ENCODE data around the gene ZNF853. TPM values are rescaled to one million over a fixed set of nuclear protein-coding genes. Genes with fewer than 3 reads are reported as not detected.

The ZNF853 gene
- total RNA-seq, 1 experiment from 2014 or later: 12.3 TPM

GRCh38 chr7:6607651-6608051, 7.8 kb upstream of the ZNF853 start:
- DNase-seq: no peak
- Mint-ChIP-seq H3K9me3 (ENCODE audit: unreplicated experiment) (no peaks in the 10 kb centered on the region), H3K27ac (ENCODE audit: unreplicated experiment) (no peak overlapping the region), H3K4me1 (ENCODE audit: low read depth, unreplicated experiment) (no peaks in the 10 kb centered on the region), H3K36me3 (ENCODE audit: insufficient read depth, unreplicated experiment) (peaks cover 38% of the 10 kb centered on the region), H3K4me3 (ENCODE audit: unreplicated experiment) (no peak overlapping the region), H3K27me3 (ENCODE audit: insufficient read depth, unreplicated experiment) (no peaks in the 10 kb centered on the region)
- H3K4me3 ChIP-seq (ENCODE audit: low read depth, low read length): no peak overlapping the region
- TF ChIP-seq CTCF (IDR thresholded peaks at IDR 0.05; ENCODE audit: insufficient read depth in 1 of 2, low read depth in 1 of 2, low read length in 1 of 2, severe bottlenecking in 1 of 2, unreplicated experiment in 1 of 2): no peak
- BruUV-seq (replicated peaks): no TSS peak
- H3K36me3 ChIP-seq (ENCODE audit: control insufficient read depth, insufficient read depth, low read length): no peaks in the 10 kb centered on the region; the same call in 1 of the 2 replicates
- intact Hi-C loops (cut with micrococcal nuclease; ENCODE audit: unreplicated experiment): no loop called here
- CTCF ChIA-PET: no interaction called here
- no peaks in the 10 kb centered on the region for H3K9me3 ChIP-seq
- no peaks in the 10 kb centered on the region for H3K27me3 ChIP-seq (replicated peaks; ENCODE audit: control insufficient read depth, insufficient read depth, low read length)
- H3K4me1 ChIP-seq: no peaks in the 10 kb centered on the region
- POLR2A ChIA-PET: no interaction called here

GRCh38 chr7:6608081-6608480, 7.3 kb upstream of the ZNF853 start:
- POLR2A ChIA-PET: no interaction called here
- Histone ChIP-seq H3K4me3 (ENCODE audit: low read depth, low read length) (no peak overlapping the region), H3K4me1 (no peaks in the 10 kb centered on the region), H3K9me3 (no peaks in the 10 kb centered on the region), H3K36me3 (ENCODE audit: control insufficient read depth, insufficient read depth, low read length) (no peaks in the 10 kb centered on the region), H3K27me3 (replicated peaks; ENCODE audit: control insufficient read depth, insufficient read depth, low read length) (no peaks in the 10 kb centered on the region)
- H3K27ac Mint-ChIP-seq (ENCODE audit: unreplicated experiment): no peak overlapping the region
- intact Hi-C loops (cut with micrococcal nuclease; ENCODE audit: unreplicated experiment): no loop called here
- H3K4me1 Mint-ChIP-seq (ENCODE audit: low read depth, unreplicated experiment): no peaks in the 10 kb centered on the region
- no TSS peak for BruUV-seq (replicated peaks)
- H3K9me3 Mint-ChIP-seq (ENCODE audit: unreplicated experiment): no peaks in the 10 kb centered on the region
- no peak for TF ChIP-seq CTCF (IDR thresholded peaks at IDR 0.05; ENCODE audit: insufficient read depth in 1 of 2, low read depth in 1 of 2, low read length in 1 of 2, severe bottlenecking in 1 of 2, unreplicated experiment in 1 of 2)
- peaks cover 35% of the 10 kb centered on the region for H3K36me3 Mint-ChIP-seq (ENCODE audit: insufficient read depth, unreplicated experiment)
- CTCF ChIA-PET: no interaction called here
- no peak overlapping the region for H3K4me3 Mint-ChIP-seq (ENCODE audit: unreplicated experiment)
- H3K27me3 Mint-ChIP-seq (ENCODE audit: insufficient read depth, unreplicated experiment): no peaks in the 10 kb centered on the region
- no peak for DNase-seq

GRCh38 chr7:6608794-6609193, 6.6 kb upstream of the ZNF853 start:
- Mint-ChIP-seq H3K27me3 (ENCODE audit: insufficient read depth, unreplicated experiment) (no peaks in the 10 kb centered on the region), H3K9me3 (ENCODE audit: unreplicated experiment) (no peaks in the 10 kb centered on the region), H3K36me3 (ENCODE audit: insufficient read depth, unreplicated experiment) (peaks cover 32% of the 10 kb centered on the region), H3K4me3 (ENCODE audit: unreplicated experiment) (no peak overlapping the region), H3K27ac (ENCODE audit: unreplicated experiment) (no peak overlapping the region), H3K4me1 (ENCODE audit: low read depth, unreplicated experiment) (no peaks in the 10 kb centered on the region)
- POLR2A ChIA-PET: no interaction called here
- no peaks in the 10 kb centered on the region for H3K9me3 ChIP-seq
- no peaks in the 10 kb centered on the region for H3K36me3 ChIP-seq (ENCODE audit: control insufficient read depth, insufficient read depth, low read length)
- BruUV-seq (replicated peaks): no TSS peak
- no peak for TF ChIP-seq CTCF (IDR thresholded peaks at IDR 0.05; ENCODE audit: insufficient read depth in 1 of 2, low read depth in 1 of 2, low read length in 1 of 2, severe bottlenecking in 1 of 2, unreplicated experiment in 1 of 2)
- H3K4me3 ChIP-seq (ENCODE audit: low read depth, low read length): no peak overlapping the region
- H3K4me1 ChIP-seq: peaks cover 5% of the 10 kb centered on the region
- CTCF ChIA-PET: interaction anchor here (0.5 kb wide), 1 partner anchor 16 kb away, joined by 3 read pairs; no protein-coding TSS in a partner anchor
- H3K27me3 ChIP-seq (replicated peaks; ENCODE audit: control insufficient read depth, insufficient read depth, low read length): no peaks in the 10 kb centered on the region
- intact Hi-C loops (cut with micrococcal nuclease; ENCODE audit: unreplicated experiment): no loop called here
- no peak for DNase-seq

Measured in Caco-2 (cell line).